HG03280 (cell line): Measurements from ENCODE around the gene NIM1K.
"Not testable (repeated sequence)": the region's sequence is repeated elsewhere in the genome, so short reads cannot be mapped to it uniquely, and the experiment has no call there.

Source experiments
- ATAC-seq: cut with Tn5 transposase; IDR thresholded peaks from one replicate; pipeline ENCODE4 v1.9.1; 2021; ENCODE audit warnings: mild to moderate bottlenecking, moderate library complexity; ENCODE audit not compliant: unreplicated experiment

NIM1K gene

DNA sequence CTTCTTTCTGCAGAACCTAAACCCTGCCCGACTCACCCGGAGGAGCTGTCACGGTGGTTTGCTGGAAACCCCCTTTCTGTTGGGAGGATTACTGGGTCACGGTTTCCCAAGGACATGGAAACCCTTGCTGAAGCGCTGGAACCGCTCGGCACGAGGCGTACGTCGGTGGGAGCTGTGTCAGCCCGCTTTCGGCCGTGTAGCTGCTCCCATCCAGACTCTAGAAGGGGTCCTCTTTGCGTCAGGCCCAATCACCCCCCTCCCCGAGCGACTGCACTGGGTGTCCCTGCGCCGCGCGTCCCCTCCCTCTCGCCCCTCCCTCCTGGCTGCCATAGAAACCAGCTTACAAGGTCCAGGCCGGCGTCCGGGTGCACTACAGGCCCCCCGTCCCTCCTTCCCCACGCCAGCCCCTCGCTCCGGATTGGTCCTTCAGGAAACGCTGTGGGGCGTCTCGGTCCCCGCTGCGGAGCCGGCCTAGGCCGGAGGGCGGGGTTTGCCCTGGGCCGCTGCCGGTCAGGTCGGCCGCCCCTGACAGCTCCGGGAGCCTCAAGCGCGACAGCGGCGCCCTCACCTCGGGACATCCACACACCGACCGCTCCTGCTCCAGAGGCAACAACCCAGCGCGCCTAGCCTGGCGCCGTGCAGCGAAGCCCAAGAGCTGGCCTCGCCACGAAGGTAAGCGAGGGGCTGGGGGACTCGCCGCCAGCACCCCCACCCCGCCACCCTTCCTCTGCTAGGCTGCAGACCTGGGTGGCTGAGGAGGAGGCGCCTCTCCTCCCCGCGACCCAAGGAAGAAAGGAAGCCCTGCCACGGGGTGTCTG lies at the start of gene NIM1K:
Gene NIM1K, plus strand, starts transcription at position 486 of the 818 bp plus-strand sequence. CDS start 53,551 bp downstream, outside the sequence.
- ATAC-seq, result peak; percentile 67

DNA sequence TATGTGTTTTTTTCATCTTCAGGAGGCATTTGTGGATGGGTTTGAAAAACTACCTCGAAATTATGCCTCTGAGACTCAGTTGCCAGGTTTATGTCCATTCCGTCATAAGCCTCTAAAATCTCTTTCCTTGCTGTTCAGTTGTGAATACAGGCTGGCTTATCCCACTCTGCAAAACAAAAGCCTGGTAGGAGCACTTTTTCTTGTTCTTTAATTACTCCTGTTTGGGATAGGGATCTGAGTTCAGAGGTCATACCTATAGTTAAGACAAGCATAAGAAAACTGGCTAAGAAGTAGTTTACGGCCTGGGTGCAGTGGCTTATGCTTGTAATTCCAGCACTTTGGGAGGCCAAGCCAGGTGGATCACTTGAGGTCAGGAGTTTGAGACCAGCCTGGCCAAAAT lies 47.0 kb upstream of the NIM1K start:
- no peak for ATAC-seq

DNA sequence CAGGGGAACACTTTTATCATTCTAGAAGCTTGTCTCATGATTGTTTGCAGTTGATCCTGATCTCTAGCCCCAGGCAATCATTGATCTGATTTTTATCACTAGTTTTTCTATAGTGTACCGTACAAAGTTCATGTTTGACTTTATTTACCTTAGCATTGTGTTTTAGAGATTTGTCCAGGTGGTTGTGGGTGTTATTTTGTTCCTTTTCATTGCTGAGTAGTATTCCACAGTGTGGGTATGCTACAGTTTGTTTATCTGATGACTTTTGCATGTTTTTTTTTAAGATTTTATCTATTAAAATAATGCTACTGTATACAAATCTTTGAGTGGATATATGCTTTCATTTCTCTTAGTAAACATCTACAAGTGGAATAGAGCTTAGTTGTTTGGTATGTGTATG lies 45.1 kb upstream of the NIM1K start:
- ATAC-seq, result no peak

DNA sequence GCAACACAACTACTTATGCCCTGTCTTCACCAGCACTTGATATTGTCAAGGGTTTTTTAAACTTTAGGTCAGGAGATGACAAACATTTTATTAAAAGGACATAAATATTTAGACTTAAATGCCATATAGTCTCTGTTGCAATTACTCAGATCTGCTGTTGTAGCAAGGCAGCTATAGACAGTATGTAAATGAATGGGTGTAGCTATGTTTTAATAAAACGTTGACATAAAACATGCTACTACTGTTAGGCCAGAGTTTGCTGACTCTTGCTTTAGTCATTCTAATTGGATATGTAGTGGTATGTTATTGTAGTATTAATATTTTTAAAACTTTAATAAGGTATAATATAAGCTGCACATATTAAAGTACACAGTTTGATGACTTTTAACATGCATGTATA lies 43.6 kb upstream of the NIM1K start:
- no peak for ATAC-seq

DNA sequence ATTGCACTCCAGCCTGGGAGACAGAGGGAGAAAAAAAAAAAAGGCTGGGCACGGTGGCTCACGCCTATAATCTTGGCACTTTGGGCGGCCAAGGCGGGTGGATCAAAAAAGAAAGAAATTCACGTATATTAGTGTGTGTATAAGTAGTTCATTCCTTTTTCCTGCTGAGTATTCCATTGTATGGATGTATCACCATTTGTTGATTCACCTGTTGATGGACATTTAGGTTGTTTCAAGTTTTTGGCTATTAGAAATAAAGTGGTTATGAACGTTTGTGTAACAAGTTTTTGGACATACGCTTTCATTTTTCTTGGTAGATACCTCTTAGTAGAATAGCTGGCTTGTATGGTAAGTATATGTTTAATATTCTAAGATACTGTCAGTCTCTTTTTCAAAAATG lies 42.8 kb upstream of the NIM1K start:
- ATAC-seq, result no peak

DNA sequence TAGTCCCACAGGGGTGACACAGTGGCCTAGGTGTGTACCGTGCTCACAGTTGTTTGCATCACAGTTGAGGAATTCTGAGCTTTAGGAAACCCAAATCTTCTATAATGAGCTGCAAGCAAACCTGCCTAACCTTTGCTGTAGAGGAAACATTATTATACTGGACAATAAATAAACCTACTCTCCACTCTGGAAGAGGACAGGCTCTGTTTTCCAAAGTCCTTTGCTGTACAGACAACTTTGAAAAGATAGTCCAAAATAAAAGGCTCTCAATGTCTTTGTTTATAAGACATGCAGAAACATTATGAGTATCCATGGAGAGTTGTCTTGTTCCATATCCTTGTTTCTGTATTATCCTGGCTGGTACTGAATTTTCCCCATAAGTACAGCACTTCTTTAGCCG lies 42.0 kb upstream of the NIM1K start:
- ATAC-seq, result no peak

DNA sequence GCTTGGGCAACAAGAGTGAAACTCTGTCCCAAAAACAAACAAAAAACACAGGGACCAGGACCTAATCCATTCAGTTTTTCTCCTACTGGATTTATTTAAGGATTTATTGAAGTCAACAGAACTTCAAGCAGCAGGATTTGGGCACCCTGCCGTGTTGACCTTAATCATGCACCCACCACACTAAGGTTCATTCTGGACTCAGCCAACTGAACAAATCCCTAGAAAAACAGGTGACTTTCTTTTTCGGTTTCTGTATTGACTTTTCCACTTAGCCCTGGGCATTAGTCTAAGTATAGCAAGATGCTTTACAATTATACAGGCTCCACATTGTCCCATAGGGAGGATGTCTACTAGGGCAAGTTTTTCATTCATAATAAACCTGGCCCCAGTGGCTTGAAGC lies 41.3 kb upstream of the NIM1K start:
- no peak for ATAC-seq

DNA sequence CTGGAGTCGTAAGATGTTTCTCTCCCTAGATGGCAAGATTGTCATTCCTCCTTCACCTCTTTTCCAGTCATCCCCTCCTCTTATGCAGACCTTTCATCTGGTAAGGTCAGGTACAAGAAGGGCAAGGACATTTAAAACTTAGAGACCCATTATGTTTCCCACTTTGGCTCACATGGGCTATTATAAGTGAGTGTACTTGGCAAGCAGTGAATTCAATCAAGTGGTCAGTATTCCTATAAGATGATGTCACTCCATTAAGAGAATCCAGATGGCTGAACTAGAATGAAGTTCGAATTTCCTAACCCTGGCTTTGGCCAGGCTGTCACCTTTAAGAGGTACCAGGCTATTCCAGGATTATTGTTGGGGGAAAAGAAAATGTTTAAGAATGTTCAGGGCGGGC lies 39.1 kb upstream of the NIM1K start:
- no peak for ATAC-seq

DNA sequence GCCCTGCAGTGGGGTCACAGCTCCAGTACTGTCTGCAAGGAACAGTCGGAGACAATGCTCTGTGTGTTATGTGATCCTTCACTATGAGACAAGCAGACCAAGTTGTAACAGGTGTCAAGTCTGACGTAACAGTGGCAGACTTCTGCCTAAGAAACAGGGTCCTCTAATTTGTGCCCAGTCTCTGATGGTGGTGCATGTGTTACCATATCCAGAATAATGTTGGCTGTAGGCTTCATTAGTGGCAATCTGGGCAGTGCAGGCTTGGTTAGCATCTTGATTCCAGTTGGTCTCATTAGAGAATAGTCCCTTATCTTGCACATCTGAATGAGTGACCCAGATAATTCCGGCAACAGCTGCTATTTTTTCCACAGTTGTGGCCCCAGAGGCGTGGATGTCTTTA lies 37.6 kb upstream of the NIM1K start:
- no peak for ATAC-seq

DNA sequence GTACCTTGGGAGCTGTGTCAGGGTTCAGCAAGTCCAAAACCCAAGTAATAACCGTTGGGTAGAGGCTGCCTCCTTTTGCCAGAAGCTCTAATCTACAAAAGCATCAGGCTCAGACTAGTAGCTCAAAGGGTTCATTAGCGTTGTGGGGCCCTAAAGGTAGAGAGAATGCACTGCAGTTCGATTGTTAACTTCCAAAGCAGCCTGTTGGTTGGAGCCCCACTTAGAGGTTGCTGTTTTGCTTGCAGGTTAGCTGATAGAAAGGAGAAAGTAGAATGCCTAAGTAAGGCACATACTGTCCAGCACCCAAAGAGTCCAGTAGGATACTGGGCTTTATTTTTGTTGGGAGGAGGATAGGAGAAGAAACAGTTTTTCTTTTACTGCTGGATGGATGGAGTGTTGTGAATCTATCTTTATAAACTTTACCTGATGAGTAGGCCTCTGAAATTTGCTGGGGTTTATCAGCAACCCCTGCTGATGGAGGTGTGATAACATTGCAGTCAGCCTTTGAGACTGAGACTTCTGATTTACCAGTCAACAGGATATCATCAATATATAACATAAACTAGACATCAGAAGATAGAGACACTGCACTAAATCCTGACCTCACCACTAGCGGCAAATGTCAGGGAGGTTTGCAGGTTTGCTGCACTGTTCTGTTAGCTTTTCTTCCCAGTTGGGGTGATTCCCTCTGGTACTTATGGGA lies 36.5 kb upstream of the NIM1K start:
- ATAC-seq, result no peak

DNA sequence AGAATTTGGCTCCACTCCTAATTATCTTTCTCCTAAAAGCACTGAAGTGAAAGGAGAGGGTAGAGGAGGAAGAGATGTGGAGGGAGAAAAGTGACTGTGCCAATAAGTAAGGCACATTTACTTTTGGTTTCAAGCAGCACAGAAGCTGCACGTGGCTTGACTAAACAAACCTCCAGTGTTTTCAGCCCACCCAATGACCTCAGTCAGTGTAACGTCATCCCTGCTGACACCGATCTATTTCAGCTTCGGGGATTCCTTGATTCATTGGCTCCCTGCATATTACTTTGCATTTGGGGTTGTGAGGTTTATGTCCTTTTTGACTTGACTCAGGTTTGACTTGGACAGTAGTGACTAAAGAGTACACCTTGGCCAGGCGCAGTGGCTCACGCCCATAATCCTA lies 35.6 kb upstream of the NIM1K start:
- ATAC-seq, result no peak

DNA sequence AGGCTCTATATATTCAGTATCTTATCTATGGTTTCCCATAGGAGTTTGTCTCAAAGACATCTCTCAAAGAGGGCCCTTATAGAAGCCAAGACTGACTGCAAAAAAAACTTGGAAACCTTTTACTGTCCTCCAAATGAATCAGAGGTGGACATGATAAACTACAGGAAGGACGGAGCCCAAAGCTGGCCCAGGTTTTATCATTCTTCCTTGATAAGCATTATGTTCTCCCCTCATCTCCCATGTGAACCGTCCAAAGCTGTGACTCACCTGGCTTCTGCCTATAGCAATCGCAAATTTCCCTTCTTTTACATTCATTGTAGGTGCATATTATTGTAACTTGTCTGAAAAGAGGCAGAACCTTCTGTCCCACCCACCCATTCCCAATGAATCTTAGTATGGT lies 35.0 kb upstream of the NIM1K start:
- no peak for ATAC-seq

DNA sequence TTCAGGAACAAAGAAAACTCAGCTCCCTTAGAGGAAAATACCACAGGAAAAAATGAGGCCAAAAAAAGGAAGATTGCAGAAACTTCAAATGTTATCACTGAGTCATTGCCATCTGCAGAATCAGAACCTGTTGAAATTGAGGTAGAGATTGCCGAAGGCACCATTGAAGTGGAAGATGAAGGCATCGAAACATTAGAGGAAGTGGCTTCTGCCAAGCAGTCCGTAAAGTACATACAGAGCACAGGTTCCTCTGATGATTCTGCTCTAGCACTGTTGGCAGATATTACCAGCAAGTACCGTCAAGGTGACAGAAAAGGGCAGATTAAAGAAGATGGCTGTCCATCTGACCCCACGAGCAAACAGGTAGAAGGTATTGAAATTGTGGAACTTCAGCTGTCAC lies 30.8 kb upstream of the NIM1K start:
- no peak for ATAC-seq

DNA sequence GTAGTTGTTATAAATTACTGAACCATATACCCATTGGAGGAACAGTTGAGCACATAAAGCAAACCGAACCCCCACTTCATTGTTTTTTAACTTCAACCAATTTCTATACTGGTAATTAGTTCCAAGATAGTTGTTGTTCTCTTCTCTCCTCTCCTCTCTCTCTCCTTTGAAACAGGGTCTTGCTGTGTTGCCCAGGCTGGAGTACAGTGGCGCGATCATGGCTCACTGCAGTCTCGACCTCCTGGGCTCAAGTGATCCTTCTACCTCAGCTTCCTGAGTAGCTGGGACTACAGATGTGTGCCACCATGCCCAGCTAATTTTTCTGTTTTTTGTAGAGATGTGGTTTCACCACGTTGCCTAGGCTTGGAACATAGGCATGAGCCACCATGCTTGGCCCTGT lies 27.2 kb upstream of the NIM1K start:
- not testable (repeated sequence) for ATAC-seq

DNA sequence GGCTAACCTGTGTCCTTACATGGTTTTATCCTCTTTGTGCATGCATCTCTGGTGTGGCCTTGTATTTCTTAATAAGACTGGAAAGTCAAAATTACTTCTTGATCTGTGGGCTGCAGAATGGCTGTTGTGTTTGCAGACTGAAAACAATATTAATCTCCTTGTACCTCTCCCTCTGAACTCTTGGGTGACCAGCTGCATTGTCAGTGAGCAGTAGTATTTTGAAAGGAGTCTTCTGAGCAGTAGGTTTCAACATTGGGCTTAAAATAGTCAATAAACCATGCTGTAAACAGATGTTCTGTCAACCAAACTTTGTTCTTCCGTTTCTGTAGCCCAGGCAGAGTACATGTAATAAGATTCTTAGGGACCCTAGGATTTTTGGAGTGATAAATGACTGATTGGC lies 26.7 kb upstream of the NIM1K start:
- no peak for ATAC-seq

DNA sequence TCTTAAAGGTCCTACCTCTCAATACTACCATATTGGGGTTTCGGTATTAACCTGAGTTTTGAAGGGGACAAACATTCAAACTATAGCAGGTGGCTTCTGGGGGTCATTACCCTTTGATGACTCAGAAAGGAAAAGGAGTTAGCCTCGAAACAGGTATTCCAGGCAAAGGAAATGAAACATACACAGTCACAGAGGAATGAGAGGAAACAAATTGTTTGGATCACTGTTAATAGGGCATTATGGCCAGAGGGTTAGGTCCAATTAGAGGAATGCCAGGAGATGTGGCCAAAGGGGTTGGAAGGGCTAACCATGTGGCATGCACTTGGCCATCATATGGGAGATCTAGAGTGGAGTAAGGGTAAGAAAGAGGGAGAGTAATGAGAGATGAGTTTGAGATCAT lies 23.9 kb upstream of the NIM1K start:
- no peak for ATAC-seq

DNA sequence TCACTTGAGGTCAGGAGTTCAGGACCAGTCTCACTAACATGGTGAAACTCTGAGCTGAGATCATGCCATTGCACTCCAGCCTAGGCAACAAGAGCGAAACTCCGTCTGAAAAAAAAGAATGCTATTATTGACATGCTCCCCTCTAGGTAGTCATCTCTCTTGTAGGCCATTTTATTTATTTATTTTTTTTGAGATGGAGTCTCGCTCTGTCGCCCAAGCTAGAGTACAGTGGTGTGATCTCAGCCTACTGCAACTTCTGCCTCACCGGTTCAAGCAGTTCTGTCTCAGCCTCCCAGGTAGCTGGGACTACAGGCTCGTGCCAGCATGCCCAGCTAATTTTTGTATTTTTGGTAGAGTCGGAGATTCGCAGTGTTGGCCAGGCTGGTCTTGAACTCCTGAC lies 20.6 kb upstream of the NIM1K start:
- ATAC-seq, result no peak

DNA sequence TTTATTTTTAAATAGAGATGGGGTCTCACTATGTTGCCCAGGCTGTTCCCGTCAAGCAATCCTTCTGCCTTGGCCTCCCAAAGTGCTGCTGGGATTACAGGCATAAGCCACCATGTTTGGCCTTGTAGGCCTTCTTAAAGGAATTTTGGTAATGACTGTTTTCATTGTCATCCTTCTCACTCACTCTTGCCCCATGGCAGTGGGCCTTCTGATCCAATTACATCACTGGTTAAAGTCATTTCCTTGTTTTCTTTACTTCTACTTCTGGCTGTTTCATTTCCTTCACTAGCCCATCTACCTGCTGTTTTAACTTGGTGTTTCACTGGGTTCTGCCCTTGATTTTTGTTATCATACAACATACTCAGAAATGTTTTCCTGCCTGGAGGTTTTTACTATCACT lies 20.1 kb upstream of the NIM1K start:
- no peak for ATAC-seq

DNA sequence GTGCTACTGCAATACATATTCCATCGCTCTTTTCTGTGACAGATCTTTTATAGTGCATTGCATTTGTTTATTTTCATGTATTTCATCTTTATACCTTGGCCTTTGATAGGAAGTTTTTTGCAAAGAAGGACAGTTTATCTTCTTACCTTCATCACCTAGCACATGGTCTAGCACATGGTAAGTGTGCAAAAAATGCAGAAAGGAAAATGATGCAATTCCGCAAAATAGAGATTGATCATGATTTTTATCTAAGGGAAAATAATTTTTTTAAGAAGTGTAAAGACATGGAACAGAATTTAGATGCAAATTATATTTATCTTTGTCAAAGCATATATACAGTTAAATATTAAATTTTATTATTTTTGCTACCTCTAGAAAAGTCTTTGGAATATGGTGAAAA lies 19.2 kb upstream of the NIM1K start:
- ATAC-seq, result no peak

DNA sequence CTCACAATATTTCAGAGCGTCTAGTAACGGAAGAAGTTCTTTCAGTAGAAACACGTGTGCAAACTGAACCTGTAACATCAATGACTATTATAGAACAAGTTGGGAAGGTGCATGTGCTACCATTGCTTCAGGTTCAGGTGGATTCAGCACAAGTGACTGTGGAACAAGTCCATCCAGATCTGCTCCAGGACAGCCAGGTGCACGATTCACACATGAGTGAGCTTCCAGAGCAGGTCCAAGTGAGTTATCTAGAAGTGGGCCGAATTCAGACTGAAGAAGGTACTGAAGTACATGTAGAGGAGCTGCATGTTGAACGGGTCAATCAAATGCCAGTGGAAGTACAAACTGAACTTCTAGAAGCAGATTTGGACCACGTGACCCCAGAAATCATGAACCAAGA lies 17.4 kb upstream of the NIM1K start:
- ATAC-seq, result no peak

DNA sequence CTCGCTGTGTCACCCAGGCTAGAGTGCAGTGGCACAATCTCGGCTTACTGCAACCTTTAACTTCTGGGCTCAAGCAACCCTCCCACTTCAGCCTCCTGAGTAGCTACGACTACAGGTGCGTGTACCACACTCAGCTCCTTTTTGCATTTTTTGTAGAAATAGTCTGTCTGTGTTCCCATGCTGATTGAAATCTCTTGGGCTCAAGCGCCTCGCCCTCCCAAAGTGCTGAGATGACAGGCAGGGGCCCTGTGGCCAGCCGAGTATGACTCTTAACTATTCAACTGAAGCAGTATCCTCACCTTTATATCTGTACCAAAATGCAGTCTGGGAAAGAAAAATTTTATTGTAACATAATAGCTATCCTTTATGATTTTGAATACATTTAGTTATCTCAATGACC lies 12.2 kb upstream of the NIM1K start:
- no peak for ATAC-seq

DNA sequence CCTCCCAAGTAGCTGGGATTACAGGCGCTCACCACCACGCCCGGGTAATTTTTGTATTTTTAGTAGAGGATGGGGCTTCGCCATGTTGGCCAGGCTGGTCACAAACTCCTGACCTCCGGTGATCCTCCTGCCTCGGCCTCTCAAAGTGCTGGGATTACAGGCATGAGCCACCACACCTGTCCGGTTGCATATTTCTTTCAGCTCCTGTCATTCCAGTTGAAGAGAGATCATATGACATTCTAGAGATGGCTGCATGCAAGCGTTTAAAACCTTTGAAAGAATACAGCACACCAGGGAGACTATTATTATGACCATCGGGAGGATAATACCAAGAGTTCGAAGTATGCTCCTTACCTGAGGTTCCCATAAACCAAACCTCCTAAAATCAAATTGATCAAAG lies 9.6 kb upstream of the NIM1K start:
- no peak for ATAC-seq

DNA sequence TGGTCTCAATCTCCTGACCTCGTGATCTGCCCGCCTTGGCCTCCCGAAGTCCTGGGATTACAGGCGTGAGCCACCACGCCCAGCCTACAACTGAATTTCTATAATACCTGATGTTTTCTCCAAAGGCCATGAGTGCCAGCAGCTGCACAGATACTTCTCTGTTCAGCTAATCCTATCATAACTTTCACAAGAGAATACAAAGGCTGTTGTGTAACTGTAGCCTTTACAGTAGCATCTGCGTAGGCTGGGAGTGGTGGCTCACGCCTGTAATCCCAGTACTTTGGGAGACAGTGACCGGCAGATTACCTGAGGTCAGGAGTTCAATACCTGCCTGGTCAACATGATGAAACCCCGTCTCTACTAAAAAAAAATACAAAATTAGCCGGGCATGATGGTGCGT lies 8.9 kb upstream of the NIM1K start:
- ATAC-seq, result not testable (repeated sequence)
